GM20431 (cell line): ENCODE measurements around the gene SLC15A1.

Source experiments
- in situ Hi-C: fragments of 300-500 bp; cut with MseI, MboI; formaldehyde crosslinking; loops from one replicate; pipeline ENCODE4 v1.15.0; 2020; ENCODE audit warnings: low sequenced_read_pairs; ENCODE audit not compliant: unreplicated experiment

Gene SLC15A1

GRCh38 chr13:98752467-98753290, at the start of gene SLC15A1:
Gene SLC15A1 (minus strand): TSS chr13:98752672. CDS start chr13:98752598, 74 bp downstream.
- in situ Hi-C loops: no loop called here

DNA sequence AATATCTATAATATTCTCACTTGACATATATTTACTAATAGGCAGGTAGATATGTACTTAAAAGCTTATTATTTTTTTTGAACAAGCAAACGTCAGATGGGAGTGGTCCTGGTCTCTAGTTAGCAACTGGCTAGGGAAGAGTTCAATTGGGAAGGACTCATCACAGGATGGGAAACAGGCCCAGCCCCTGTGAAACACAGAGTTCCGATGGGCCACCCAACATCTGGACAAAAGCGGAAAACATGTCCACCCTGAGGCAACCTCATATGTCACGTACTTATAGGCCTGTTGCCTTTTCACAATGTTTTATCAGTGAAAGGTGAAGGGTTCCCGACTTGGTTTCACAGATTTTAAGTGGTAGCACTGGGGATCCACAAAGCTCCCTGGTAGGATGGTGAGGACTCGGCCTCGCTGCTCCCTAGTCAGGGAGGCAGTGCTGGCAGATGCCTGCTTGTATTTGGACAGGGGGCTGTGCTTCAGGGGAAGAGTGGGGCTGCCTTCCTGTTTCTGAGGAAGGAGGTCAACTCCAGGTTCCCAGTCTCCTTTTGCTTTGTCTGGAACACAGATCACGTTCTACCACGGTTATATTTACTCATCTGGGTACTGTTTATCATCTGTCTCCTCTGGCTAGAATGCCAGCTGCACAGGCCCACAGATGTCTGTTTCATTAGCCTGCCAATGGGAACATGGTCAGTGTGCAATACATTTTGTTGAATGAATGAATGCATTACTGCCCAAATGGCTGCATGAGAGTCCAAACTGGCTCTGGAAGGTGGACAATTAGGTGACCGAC, 49.4 kb upstream of the SLC15A1 start:
- in situ Hi-C loops: no loop called here

DNA sequence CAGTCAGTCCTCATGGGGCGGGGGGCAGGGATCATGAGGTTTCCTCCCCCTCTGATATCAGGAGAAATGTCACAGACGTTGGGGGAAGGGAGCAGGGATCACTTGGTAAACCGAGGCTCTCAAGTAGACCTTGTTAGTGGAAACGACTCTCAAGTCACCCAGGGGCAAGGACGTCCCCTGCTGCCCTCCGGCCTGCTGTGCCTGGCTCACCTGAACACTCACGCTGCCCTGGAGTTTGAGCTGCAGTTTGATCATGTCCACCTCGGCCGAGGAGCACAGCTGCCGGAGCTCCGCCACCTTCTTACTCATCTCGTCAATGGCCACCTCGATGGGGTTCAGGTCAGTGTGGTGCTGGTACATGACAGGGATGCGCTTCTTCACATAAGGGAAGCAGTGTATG, 47.6 kb upstream of the SLC15A1 start:
- in situ Hi-C loops: no loop called here

GRCh38 chr13:98798849-98799645, 46.6 kb upstream of the SLC15A1 start:
- in situ Hi-C loops: no loop called here

DNA sequence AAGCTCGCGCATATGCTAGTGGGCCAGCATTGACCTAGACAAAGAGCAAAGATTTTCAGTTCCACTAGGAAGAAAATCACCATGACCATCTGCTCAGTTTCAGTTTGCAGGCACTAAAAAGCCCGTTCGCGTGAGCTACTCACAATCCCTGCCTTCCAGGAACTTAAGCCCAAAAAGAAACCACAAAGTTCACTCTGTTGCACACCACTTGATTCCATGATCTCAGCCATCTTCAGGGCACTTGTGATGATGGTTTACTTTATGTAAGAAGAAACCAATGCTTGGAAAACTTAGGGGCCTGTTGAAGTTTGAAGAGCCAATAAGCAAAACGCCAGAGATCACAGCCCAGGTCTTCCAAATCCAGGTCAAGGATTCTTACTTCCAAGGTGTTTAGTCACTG, 45.0 kb upstream of the SLC15A1 start:
- in situ Hi-C loops: no loop called here

GRCh38 chr13:98796798-98797197, 44.3 kb upstream of the SLC15A1 start:
- in situ Hi-C loops: no loop called here

DNA sequence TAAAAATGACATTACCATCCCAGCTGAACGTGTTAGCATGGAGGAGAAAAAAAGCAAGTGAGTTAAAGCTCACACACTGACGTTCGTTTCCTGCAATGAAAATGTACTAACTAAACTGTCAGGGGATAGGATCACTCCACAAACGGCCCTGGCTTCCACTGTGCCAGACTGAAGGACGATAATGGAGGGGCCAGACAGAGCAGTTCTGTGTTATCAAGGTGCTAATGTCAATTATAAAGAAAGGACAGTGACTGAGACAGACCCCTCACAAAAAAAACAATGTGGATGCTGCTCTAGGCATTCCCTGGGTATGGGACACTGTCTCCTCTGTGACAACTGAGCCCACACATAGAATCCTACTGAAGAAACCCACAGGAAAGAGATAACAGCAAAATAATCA, 43.7 kb upstream of the SLC15A1 start:
- in situ Hi-C loops: no loop called here

- in situ Hi-C loops: no loop called here
These were observed 42.7 kb upstream of the SLC15A1 start for GRCh38 chr13:98795220-98795619.

DNA sequence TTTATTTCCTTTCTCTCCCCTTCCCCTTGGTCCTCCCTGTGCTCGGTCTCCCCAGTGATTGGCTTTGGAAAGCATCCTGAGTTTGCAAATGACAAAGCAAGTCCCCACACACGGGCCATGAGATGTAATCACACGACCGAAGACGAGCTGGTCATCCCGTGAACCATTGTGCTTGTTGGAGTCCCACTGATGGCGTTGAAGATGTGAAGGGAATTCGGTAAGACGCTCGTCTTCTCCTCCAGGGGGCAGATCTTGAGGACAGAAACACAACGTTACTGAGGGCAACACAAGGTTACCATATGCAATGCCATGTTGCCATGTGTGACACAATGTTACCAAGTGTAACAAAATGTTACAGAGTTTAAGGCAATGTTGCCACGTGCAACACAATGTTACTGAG, 42.0 kb upstream of the SLC15A1 start:
- in situ Hi-C loops: no loop called here

DNA sequence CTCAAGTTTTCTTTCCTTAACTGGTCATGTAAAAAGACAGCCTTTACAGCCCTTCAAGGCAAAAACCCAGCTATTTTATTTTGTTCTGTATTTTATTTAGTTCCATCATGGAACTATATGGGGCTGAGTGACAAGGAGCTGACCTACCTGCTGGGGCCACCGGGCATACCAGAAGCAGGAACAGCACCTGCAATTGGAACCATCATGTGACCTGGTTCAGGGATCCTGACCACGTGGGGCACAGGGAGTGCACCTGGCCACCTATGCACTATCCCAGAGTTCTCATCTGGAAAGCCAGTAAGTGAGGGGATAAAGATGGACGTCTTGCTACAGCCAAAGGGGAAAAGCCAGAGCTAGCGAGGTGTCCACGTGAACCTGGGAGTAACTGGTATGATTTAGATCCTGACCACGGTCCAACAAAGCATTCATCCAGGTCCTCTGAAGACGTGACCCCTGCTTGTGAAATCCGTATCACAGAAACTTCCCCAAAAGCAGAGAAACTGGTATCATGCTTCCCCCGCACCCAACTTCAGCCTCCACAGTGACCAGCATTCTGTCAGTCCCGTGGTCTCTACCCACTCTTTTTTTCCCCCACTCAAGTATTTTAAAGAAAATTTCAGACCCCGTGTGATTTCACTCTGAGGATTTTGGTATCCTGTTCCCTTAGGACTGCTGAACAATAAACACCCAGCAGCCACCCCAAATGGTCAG, 40.5 kb upstream of the SLC15A1 start:
- in situ Hi-C loops: no loop called here

DNA sequence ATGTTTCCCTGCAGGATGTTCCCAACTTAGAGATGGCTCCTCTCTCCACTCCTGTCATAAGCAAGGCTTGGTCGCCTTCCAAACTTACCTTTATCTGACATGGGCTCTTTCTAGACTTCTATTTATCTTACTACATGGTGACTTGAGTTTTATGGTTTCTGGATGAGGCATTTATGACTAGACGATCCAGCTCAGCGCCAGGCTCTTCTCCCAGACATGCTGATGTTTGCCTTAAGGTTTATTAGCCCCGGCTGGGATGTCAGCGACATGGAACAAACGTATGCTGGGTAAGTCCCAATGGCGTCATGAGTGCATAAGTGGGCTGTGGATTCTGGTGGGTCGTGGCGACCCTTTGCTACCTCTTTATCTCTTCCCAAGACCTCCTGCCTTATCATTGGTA, 39.8 kb upstream of the SLC15A1 start:
- in situ Hi-C loops: no loop called here

GRCh38 chr13:98791611-98792010, 39.1 kb upstream of the SLC15A1 start:
- in situ Hi-C loops: no loop called here

DNA sequence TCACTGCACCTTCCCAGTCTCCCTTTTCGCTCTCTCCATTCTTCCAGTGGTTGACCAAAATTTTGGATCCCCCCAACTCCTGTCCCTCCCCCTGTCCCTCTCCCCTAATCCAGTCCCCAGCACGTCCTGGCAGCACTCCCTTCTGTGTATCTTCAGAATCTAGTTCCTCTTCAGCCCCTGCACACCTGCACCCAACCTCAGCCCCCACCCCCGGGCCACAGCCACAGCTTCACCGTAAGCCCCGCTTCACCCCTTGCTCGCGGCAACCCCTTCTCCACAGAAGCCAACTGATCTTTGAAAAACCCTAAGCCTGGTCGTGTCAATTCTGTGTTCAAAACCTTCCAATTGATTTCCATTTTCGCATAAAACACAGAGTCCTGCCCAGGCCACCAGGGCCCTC, 35.5 kb upstream of the SLC15A1 start:
- in situ Hi-C loops: no loop called here

- in situ Hi-C loops: no loop called here
These were observed 34.7 kb upstream of the SLC15A1 start for GRCh38 chr13:98787173-98787572.

GRCh38 chr13:98786023-98786422, 33.6 kb upstream of the SLC15A1 start:
- in situ Hi-C loops: no loop called here

DNA sequence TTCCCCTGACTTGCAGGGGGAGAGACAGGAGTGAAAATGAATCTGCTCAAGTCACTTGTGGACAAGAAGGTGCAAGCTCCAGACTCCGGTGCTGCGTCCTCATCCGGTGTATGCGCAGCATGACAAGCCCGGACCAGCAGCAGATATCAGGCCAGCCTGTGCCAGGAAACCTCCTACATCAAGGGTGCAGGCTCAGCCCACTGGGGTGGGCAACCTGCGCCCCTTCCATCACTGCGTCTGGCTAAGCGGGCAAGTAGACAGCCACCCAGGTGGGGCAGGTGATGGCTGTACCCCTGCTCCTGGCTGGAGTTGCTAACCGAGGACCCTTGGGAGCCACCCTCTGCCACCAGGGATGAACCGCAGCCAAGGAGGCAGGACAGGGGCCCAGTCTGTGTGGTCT, 32.9 kb upstream of the SLC15A1 start:
- in situ Hi-C loops: no loop called here

- in situ Hi-C loops: no loop called here
These were observed 32.2 kb upstream of the SLC15A1 start for GRCh38 chr13:98784666-98785065.

DNA sequence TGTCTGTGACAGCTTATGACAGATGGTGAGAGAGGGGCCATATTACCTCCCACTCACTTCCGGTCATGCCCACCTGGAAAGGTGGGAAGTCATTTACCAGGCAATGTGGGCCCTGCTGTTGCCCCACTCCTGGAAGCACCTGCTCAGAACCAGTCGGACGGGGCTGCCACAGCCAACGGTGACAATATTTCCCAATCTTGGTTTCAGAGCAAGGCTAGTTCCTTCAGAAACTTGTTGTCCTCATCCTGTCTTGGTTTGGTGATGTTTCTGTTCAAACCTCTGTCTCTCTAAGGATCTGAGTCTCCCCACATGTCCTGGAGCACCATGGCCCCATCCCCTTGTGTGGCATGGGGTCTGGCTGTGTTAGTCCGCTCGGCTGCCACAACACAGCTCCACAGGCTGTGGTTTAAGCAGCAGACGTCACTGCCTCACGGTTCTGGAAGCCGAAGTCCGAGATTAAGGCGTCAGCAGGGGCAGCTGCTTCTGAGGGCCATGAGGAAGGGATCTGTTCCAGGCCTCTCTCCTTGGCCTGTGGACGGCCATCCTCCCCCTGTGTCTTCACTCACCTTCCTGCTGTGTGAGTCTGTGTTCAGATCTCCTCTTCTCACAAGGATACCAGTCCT, 31.5 kb upstream of the SLC15A1 start:
- in situ Hi-C loops: no loop called here

- in situ Hi-C loops: no loop called here
These were observed 30.2 kb upstream of the SLC15A1 start for GRCh38 chr13:98782654-98783053.

DNA sequence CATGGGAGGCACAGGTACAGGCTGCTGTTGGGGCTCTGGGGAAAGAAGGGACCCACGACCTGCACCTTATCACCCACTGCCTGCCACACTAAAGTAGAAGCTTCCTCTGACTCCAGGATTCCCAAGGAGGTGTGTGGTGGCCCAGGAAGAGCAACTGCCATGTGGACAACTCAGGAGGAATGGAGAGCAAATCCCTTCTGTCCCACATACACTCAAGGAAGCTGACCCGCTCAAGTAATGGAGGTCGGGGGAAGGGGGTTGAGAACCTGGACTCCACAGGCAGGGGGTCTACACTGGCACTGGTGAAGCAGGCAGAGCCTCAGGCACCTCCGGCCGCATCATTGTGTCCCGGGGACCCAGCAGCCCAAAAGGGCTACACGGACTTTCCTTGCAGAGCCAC, 29.4 kb upstream of the SLC15A1 start:
- in situ Hi-C loops: no loop called here
